Smooth muscle cell (in vitro differentiated cells): ENCODE measurements around the gene DLGAP4. TPM values are rescaled to one million over a fixed set of nuclear protein-coding genes. Genes with fewer than 3 reads are reported as not detected.

Source experiments
- DNase-seq: peaks from one replicate; lab custom pipeline; 2025; ENCODE audit not compliant: unreplicated experiment; lab: John Stamatoyannopoulos, UW
- H2AFZ ChIP-seq: fragments of 200-600 bp; sonication (generic); 2 replicates; pipeline ENCODE4 v1.6.0; 2016; ENCODE audit warnings: antibody characterized with exemption, low read depth, mild to moderate bottlenecking
- H3F3A ChIP-seq: fragments of 200-600 bp; sonication (generic); 2 replicates; pipeline ENCODE4 v1.6.0; 2017; ENCODE audit warnings: antibody characterized with exemption, low read depth
- H3K27ac ChIP-seq: fragments of 200-600 bp; sonication (generic); 2 replicates; pipeline ENCODE4 v1.5.1; 2016; ENCODE audit warnings: low read depth, mild to moderate bottlenecking
- H3K27me3 ChIP-seq: fragments of 200-600 bp; sonication (generic); 2 replicates; pipeline ENCODE4 v1.6.1; 2016; ENCODE audit warnings: low read depth, mild to moderate bottlenecking
- H3K36me3 ChIP-seq: fragments of 200-600 bp; sonication (generic); 2 replicates; pipeline ENCODE4 v1.5.1; 2016; ENCODE audit warnings: low read depth
- H3K4me1 ChIP-seq: fragments of 200-600 bp; sonication (generic); 2 replicates; pipeline ENCODE4 v1.5.1; 2016; ENCODE audit warnings: low read depth
- H3K4me2 ChIP-seq: fragments of 200-600 bp; sonication (generic); 2 replicates; pipeline ENCODE4 v1.6.0; 2016; ENCODE audit warnings: mild to moderate bottlenecking
- H3K4me3 ChIP-seq: fragments of 200-600 bp; sonication (generic); 2 replicates; pipeline ENCODE4 v1.5.1; 2016; ENCODE audit warnings: mild to moderate bottlenecking
- H3K79me2 ChIP-seq: fragments of 200-600 bp; sonication (generic); 2 replicates; pipeline ENCODE4 v1.6.0; 2016; ENCODE audit warnings: low read depth, mild to moderate bottlenecking
- H3K9ac ChIP-seq: fragments of 200-600 bp; sonication (generic); 2 replicates; pipeline ENCODE4 v1.6.0; 2016; ENCODE audit warnings: low read depth
- H3K9me3 ChIP-seq: fragments of 200-600 bp; sonication (generic); replicated peaks from 2 replicates; pipeline ENCODE4 v1.5.1; 2016; ENCODE audit warnings: low read depth
- H4K20me1 ChIP-seq: fragments of 200-600 bp; sonication (generic); 2 replicates; pipeline ENCODE4 v1.6.0; 2016; ENCODE audit warnings: low read depth
- WGBS: methylation state at CpG from one replicate; pipeline ENCODE4 v1.1.7; 2016; ENCODE audit warnings: low lambda C conversion rate; 5-methylcytosine and 5-hydroxymethylcytosine counted together
- polyA plus RNA-seq: library from polyadenylated mRNA; unstranded; fragments of >200 nt; fragmentation: Nextera tagmentation; extraction: Ambion mirVana; gene quantifications from 2 replicates; pipeline ENCODE4 v1.2.1, GENCODE V29; 2016
- total RNA-seq: library from RNA; depleted of rRNA; stranded (reverse); fragments of >200 nt; gene quantifications from 2 replicates; pipeline ENCODE4 v1.2.3, GENCODE V29; 2014
- TF ChIP-seq, protein P1 (sequence below): fragments of 200-600 bp; sonication (generic); IDR thresholded peaks from 2 replicates; pipeline ENCODE4 v1.5.1; 2017; ENCODE audit warnings: borderline replicate concordance, mild to moderate bottlenecking, antibody characterized with exemption; ENCODE audit not compliant: insufficient read depth, poor library complexity, severe bottlenecking

Gene DLGAP4
- total and polyA plus RNA-seq, 2 experiments from 2014 or later = 86.8 to 102 TPM

DNA sequence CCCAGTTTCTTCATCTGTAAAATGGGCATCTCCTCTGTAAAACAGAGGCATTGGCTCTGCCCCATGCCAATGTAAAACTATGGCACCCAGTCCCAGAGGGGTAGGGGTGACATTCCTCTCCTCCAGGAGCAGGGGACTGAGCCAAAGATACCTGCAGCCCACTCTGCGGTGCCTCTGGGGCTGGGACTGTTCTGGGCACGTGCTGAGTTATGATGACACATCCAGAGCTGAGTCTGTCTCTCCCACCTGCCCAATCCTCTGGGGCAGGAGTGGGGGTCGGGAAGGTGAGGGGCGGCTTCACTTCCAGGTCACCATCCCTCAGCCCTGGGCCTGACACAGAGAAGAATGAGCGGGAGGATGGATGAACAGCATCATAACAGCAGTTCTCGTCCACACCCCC is 40.0 kb upstream of the DLGAP4 start:
- Histone ChIP-seq H3K4me1 (no peaks in the 10 kb centered on the region), H3K4me3 (no peak overlapping the region), H3K27ac (no peak overlapping the region), H3K79me2 (no peaks in the 10 kb centered on the region), H3K27me3 (no peaks in the 10 kb centered on the region), H3K36me3 (no peaks in the 10 kb centered on the region), H2AFZ (no peak overlapping the region), H3F3A (no peaks in the 10 kb centered on the region), H3K9ac (no peak overlapping the region), H3K4me2 (no peak overlapping the region), H4K20me1 (no peaks in the 10 kb centered on the region), H3K9me3 (no peaks in the 10 kb centered on the region)
- 90% methylated on average over 6 of the region's 6 CpGs for WGBS
- TF ChIP-seq, protein P1, sequence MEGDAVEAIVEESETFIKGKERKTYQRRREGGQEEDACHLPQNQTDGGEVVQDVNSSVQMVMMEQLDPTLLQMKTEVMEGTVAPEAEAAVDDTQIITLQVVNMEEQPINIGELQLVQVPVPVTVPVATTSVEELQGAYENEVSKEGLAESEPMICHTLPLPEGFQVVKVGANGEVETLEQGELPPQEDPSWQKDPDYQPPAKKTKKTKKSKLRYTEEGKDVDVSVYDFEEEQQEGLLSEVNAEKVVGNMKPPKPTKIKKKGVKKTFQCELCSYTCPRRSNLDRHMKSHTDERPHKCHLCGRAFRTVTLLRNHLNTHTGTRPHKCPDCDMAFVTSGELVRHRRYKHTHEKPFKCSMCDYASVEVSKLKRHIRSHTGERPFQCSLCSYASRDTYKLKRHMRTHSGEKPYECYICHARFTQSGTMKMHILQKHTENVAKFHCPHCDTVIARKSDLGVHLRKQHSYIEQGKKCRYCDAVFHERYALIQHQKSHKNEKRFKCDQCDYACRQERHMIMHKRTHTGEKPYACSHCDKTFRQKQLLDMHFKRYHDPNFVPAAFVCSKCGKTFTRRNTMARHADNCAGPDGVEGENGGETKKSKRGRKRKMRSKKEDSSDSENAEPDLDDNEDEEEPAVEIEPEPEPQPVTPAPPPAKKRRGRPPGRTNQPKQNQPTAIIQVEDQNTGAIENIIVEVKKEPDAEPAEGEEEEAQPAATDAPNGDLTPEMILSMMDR = no peak
- no peak for DNase-seq

DNA sequence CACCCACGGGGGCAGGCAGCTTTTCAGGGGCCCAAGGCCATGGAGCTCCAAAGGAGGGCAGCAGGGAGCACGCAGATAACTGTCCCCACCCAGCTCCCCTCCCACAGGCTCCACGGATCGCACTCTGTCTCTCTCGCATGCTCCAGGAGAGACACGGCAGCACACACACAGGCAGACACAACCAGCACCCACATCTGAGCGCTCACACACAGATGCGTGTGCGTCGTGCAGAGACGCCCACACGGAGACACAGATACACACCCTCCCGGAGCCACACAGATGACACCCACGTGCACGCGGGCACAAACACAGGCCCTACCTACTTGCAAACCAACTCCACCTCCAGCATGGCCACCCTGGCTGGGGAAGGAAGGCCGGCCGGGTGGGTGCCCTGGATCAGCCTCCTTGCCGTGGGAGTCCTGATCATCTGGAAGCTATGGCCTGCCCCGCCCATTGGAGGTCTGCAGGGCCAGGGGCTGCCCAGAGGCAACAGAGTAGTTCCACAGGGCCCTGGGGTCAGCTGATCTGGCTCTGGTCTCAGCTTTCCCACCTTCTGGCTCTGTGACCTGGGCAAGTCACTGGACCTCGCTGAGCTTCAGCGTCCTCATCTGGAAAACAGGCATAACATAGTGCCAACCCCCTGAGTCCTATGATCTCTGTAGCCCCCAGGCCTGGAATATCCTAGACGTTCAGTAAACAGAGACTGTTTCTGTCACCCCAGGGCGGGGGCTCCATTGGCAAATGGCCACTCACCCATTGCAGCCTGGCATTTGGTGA is 38.3 kb upstream of the DLGAP4 start:
- no peak for DNase-seq
- no peaks in the 10 kb centered on the region for H3K9me3 ChIP-seq
- 84% methylated on average over 21 of the region's 24 CpGs for WGBS
- no peaks in the 10 kb centered on the region for H3K27me3 ChIP-seq
- no peaks in the 10 kb centered on the region for H3K36me3 ChIP-seq
- H3F3A ChIP-seq = no peaks in the 10 kb centered on the region
- no peaks in the 10 kb centered on the region for H3K4me1 ChIP-seq
- no peaks in the 10 kb centered on the region for H4K20me1 ChIP-seq
- no peaks in the 10 kb centered on the region for H3K79me2 ChIP-seq
- TF ChIP-seq, protein P1 = no peak
- H3K4me3 ChIP-seq = no peak overlapping the region
- H2AFZ ChIP-seq = no peak overlapping the region
- H3K27ac ChIP-seq = no peak overlapping the region
- no peak overlapping the region for H3K4me2 ChIP-seq
- H3K9ac ChIP-seq = no peak overlapping the region

GRCh38 chr20:36268440-36269342 is 37.4 kb upstream of the DLGAP4 start:
- H3K9ac ChIP-seq = no peak overlapping the region
- H3K36me3 ChIP-seq = no peaks in the 10 kb centered on the region

More at GRCh38 chr20:36268440-36269342, 37.4 kb upstream of the DLGAP4 start:
- Histone ChIP-seq H3K27me3 (no peaks in the 10 kb centered on the region), H3F3A (no peaks in the 10 kb centered on the region), H3K27ac (no peak overlapping the region), H2AFZ (no peak overlapping the region), H3K4me2 (no peak overlapping the region), H3K4me1 (no peaks in the 10 kb centered on the region), H3K9me3 (no peaks in the 10 kb centered on the region), H3K79me2 (no peaks in the 10 kb centered on the region), H3K4me3 (no peak overlapping the region), H4K20me1 (no peaks in the 10 kb centered on the region)
- 62% methylated on average over 10 of the region's 10 CpGs for WGBS
- no peak for DNase-seq
- TF ChIP-seq, protein P1 = no peak
